RKO (cell line): Measurements from ENCODE around the gene ATP1B1.

Experiments used
- DNase-seq: peaks from one replicate; pipeline ENCODE4 v3.0.0-alpha.2; 2016; ENCODE audit warnings: low spot score

ATP1B1 gene

GRCh38 chr1:169106095-169106920, at the start of gene ATP1B1:
Gene ATP1B1 (plus strand): TSS chr1:169106690. CDS start chr1:169106830, 140 bp downstream.
- DNase-seq = peak; percentile 83

DNA sequence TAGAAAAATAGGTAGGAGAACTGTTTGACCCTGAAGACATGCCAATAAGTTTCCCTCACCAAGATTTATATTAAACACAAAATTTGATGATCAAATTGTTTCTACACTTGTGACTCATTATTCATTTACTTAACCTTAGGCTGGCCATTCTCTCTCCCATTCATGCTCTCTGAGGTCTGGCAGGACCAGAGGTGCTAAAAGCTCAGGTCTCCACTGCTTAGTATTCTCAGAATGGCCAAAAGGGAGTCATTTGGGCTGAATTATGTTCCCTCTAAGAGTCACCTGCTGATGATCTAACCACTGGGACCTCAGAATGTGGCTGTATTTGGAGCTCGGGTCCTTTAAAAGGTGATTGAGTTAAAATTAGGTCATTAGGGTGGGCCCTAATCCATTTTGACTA, 47.1 kb upstream of the ATP1B1 start:
- no peak for DNase-seq

- DNase-seq = no peak
These were observed 46.3 kb upstream of the ATP1B1 start for GRCh38 chr1:169060043-169060722.

DNA sequence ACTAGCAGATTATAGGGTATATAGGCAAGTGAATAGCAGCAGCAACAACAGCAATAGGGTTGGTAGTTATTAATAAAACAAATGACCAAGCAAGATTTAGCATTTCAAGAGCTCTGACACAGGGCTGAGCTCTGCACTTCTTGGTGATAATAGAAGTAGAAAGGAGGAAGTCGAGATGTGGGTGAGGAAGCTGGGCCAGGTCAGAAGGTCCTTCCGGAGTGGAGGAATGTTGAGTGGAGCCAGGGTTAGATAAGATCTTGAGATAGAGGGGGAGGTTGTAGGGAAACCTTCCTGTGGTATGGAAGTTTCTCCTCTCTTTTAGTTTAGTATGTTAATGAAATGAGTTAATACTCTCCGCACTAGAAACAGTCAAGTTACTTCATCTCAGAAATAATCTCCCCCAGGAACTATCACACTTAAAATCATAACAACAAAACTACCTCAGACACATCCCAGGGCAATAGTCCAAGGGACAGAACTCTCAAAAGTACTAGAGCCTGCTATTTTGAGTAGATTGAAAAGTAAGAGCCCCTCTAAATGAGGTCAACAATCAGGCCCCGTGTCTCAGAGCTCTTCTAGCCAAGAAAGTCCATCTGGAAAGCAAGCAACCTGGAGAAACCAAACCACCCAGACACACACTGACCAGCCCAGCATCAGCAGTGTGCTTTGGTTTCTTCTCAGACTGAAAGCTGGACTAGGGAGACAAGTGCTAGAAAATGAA, 45.4 kb upstream of the ATP1B1 start:
- no peak for DNase-seq

DNA sequence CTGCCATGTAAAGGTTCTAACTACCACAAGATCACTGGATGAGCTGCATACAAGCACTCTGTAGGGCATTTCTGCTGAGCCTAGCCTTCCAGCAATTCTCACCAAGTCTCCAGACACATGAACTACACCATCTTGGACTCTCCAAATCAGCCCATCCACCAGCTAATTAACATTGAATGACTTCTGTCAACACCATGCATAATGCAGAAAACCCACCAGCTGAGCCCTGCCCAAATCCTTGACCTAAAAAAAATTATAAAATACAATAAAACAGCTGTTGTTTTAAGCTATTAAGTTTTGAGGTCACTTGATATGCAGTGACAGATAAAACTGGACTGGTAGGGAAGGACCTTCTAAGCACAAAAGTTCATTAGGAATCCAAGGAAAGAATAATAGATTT, 44.3 kb upstream of the ATP1B1 start:
- DNase-seq = no peak

GRCh38 chr1:169064103-169064502, 42.4 kb upstream of the ATP1B1 start:
- DNase-seq = no peak

GRCh38 chr1:169070547-169070946, 35.9 kb upstream of the ATP1B1 start:
- no peak for DNase-seq

DNA sequence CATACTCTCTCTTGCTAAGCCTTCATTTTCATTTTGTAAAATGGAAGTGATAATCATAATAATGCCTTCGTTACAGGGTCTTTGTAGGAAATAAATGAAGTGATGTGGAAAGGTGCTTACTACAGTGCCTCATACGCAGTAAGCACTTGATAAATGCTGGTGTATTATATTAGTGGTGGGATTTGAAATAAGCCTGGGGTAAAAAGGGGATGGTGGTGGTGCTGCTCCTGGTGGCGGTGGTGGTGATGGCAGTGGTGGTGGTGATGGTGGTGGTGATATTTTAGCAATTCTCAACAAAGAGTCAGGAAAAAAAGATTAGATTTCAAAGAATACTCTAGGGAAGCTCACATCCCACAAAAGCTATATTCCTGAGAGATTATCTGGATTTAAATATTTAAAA, 35.5 kb upstream of the ATP1B1 start:
- no peak for DNase-seq

- no peak for DNase-seq
These were observed 33.4 kb upstream of the ATP1B1 start for GRCh38 chr1:169072945-169073725.

DNA sequence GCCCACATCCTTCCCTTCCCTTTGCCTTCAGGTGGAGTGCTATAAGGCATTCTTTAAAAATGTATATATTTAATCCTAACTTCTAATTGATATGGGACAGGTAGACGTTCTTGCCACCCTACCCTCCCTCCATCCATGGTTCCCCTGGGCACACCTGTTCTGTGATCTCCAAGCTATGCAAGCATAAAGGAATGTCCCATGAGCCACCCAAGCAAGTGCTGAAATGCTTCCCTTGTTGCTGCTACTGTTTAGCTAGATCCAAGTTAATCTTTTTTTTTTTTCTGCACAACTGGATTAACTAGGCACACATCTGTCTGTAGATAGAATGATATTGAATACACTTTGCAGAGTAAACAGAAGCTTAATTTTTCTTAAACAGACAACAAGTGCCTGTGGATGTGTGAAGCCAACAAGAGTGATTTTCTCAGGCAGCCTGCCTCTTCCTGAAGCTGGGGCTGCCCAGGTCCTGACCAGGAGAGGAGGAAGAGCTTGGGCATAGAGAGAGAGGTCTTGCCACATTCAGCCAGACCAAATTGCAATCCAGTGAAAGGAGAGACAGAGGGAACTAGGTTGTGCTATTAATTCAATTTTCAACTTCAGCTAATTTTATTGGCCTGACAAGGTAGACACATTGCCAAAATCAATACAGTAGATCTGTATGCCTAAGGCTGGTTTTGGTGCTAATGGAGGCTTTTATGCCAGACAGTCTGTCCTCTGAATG, 28.2 kb upstream of the ATP1B1 start:
- no peak for DNase-seq

DNA sequence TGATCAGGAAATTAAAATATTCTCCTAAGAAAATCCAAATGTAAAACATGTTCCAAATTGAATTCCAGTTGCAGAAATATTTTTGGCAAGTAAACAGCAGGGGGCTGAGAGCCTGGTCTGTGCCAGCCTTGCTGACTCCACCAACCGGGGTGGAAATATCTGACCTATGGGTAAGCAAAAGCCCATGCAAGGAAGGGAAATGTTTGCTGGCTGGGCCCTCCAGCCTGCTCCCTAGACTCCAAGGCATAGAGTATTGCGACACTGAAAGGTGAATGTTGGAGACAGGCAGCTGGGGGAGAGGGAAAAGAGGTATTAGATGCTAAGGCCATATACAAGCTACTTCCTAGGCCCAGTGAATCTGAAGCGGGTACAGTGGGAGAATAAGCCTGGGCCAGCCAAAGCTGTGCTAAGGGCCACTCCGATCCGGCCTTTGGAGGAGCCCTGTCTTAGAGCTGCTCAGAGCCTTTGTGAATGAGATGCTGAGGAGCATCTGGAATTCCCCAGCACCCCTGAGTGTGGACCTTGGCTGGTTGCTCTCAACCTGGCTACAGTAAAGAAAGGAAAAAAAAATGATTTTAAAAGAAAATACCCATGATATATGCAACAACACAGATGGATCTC, 24.9 kb upstream of the ATP1B1 start:
- no peak for DNase-seq

GRCh38 chr1:169085911-169086310, 20.6 kb upstream of the ATP1B1 start:
- no peak for DNase-seq

GRCh38 chr1:169086603-169087455, 19.7 kb upstream of the ATP1B1 start:
- peak; percentile 9 for DNase-seq

GRCh38 chr1:169087876-169088275, 18.6 kb upstream of the ATP1B1 start:
- DNase-seq = no peak

DNA sequence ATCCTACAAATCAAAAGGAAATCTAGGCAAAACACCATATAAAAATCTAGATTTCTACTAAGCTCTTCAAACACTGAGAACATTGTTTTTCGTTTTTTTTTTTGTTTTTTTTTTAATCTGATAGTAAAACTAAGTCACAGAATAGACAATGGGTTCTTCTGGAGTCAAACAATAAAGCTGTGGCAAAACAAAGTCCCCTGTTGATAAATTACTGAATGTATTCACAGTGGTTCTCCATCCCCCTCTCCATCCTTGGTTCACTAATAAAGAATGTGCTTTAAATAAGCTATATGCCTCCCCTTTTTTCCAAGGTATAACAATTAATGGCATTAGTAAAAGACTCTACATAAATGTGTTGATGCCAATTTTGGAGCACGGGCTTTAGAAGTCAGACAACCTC, 16.7 kb upstream of the ATP1B1 start:
- no peak for DNase-seq

DNA sequence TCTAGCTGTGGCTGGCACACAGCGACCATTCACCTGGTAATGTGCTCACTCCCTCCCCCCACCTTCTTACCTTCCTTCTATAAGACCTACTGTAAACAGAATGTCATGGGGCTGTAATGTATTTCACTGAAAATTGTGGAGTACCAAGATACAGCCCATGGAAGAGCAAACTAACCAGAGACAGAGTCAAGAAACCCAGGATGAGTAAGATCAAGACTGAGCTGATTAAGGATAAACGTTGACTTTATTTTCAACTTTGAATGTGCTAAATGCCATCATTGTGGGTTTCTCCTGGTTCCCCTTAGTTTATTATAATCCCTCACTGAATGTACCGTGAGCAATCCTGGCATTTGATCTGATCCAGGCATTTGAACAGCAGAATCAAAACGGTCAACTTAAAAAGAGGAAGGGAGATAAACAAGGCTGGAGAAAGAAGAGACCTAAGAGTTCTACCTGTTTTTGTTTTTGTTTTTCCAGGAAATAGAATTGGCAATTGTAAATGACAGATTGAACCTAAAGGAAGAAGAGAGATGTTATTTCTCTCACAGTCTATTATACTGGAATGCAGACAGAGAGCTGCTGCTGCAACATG, 16.1 kb upstream of the ATP1B1 start:
- no peak for DNase-seq

- no peak for DNase-seq
These were observed 15.6 kb upstream of the ATP1B1 start for GRCh38 chr1:169090900-169091311.

DNA sequence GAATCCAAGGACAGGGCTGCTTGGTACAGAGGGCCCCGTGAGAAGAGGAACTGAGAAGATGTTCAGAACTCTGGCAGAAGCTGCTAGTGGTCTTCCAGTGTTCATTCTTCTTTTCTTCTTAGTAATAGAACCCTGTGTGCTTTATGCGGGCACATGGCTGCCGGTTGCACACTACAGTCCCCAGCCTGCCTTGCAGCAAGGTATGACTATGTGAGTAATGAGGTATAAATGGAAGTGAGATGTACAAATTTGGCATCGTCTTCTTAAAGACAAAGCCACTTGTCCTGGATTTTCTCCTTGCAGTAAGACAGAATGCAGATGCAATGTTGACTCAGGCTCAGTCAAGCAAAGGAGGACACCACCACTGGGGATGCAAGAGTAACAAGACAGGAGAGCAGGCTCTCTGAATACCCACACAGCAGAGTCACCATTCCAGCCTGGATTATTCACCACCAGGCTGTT, 15.0 kb upstream of the ATP1B1 start:
- peak; percentile 14 for DNase-seq

DNA sequence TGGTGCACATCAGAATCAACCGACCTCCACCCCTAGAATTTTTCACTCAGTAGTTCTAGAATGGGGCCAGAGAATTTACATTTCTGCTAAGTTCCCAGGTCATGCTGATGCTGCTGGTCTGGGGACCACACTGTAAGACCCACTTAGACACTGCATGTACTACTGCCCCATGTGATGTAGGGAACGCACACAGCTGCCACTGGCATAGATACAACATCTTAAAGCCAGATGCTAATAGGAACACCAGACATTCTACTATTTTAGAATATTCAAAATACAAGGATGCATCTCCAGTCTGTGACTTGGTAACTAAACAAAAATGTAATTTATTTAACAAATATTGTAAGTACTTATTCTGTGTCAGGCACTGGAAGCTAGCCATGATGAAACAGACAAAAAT, 14.1 kb upstream of the ATP1B1 start:
- no peak for DNase-seq
